ENCODE data around the gene CFAP70.

The CFAP70 gene

DNA sequence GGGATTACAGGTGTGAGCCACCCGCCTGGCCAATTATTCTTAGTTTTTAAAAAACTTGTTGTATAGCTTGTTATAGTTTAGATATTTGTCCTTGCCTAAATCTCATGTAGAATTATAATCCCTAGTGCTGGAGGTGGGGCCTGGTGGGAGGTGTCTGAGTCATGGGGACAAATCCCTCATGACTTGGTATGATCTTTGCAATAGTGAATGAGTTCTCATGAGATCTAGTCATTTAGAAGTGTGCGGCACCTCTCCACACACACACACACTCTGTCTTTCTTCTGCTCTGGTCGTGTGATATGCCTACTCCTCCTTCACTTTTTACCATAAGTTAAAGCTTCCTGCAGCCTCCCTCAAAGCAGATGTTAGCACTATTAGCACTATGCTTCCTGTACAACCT is 153.6 kb downstream of the CFAP70 start:
- no peak overlapping the region for H3K27ac ChIP-seq (replicated peaks)
- no peak overlapping the region for H3K4me3 ChIP-seq (replicated peaks; ENCODE audit: insufficient read depth, low read length)
- H3K27me3 ChIP-seq (ENCODE audit: insufficient read depth, poor library complexity, severe bottlenecking), result no peaks in the 10 kb centered on the region
- DNase-seq (ENCODE audit: low read depth in 1 of 2, low spot score in 1 of 2), result no peak
- TF ChIP-seq SPI1 (IDR thresholded peaks at IDR 0.05; ENCODE audit: borderline replicate concordance, low read depth) (no peak), GABPA (IDR thresholded peaks at IDR 0.05; ENCODE audit: low read depth) (no peak)
- TF ChIP-seq, protein P1, sequence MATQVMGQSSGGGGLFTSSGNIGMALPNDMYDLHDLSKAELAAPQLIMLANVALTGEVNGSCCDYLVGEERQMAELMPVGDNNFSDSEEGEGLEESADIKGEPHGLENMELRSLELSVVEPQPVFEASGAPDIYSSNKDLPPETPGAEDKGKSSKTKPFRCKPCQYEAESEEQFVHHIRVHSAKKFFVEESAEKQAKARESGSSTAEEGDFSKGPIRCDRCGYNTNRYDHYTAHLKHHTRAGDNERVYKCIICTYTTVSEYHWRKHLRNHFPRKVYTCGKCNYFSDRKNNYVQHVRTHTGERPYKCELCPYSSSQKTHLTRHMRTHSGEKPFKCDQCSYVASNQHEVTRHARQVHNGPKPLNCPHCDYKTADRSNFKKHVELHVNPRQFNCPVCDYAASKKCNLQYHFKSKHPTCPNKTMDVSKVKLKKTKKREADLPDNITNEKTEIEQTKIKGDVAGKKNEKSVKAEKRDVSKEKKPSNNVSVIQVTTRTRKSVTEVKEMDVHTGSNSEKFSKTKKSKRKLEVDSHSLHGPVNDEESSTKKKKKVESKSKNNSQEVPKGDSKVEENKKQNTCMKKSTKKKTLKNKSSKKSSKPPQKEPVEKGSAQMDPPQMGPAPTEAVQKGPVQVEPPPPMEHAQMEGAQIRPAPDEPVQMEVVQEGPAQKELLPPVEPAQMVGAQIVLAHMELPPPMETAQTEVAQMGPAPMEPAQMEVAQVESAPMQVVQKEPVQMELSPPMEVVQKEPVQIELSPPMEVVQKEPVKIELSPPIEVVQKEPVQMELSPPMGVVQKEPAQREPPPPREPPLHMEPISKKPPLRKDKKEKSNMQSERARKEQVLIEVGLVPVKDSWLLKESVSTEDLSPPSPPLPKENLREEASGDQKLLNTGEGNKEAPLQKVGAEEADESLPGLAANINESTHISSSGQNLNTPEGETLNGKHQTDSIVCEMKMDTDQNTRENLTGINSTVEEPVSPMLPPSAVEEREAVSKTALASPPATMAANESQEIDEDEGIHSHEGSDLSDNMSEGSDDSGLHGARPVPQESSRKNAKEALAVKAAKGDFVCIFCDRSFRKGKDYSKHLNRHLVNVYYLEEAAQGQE (IDR thresholded peaks at IDR 0.05; ENCODE audit: insufficient replicate concordance, low read depth), result no peak
- TF ChIP-seq, protein P2, sequence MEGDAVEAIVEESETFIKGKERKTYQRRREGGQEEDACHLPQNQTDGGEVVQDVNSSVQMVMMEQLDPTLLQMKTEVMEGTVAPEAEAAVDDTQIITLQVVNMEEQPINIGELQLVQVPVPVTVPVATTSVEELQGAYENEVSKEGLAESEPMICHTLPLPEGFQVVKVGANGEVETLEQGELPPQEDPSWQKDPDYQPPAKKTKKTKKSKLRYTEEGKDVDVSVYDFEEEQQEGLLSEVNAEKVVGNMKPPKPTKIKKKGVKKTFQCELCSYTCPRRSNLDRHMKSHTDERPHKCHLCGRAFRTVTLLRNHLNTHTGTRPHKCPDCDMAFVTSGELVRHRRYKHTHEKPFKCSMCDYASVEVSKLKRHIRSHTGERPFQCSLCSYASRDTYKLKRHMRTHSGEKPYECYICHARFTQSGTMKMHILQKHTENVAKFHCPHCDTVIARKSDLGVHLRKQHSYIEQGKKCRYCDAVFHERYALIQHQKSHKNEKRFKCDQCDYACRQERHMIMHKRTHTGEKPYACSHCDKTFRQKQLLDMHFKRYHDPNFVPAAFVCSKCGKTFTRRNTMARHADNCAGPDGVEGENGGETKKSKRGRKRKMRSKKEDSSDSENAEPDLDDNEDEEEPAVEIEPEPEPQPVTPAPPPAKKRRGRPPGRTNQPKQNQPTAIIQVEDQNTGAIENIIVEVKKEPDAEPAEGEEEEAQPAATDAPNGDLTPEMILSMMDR (IDR thresholded peaks at IDR 0.05; ENCODE audit: insufficient read depth, low read length), result no peak
